8988T (cell line): Measurements from ENCODE around the gene CCDC141.

Experiments used
- DNase-seq: peaks from one replicate; pipeline ENCODE4 v3.0.0; 2011

Gene CCDC141

GRCh38 chr2:178976351-178976750 is 73.6 kb downstream of the CCDC141 start:
- no peak for DNase-seq

GRCh38 chr2:178962805-178963433 is 87.0 kb downstream of the CCDC141 start:
- DNase-seq: no peak

GRCh38 chr2:178962152-178962551 is 87.8 kb downstream of the CCDC141 start:
- no peak for DNase-seq

DNA sequence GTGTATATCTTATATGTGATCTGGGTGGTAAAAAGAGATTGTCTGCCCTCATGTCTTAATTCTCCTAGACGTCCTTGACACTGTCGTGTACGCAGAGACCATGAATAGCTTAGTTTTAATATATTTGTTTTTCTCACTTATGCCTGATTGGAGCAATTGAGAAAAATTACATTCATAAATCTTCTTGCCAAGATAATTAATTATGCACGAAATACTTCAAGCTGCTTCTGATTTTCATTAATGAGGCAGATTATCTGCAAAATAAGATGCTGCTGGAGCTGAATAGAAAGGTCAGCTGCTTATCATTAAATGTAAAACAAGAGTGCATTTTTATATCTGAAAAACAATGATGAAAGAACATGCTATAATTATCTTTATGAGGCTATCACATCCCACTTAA is 95.9 kb downstream of the CCDC141 start:
- no peak for DNase-seq

DNA sequence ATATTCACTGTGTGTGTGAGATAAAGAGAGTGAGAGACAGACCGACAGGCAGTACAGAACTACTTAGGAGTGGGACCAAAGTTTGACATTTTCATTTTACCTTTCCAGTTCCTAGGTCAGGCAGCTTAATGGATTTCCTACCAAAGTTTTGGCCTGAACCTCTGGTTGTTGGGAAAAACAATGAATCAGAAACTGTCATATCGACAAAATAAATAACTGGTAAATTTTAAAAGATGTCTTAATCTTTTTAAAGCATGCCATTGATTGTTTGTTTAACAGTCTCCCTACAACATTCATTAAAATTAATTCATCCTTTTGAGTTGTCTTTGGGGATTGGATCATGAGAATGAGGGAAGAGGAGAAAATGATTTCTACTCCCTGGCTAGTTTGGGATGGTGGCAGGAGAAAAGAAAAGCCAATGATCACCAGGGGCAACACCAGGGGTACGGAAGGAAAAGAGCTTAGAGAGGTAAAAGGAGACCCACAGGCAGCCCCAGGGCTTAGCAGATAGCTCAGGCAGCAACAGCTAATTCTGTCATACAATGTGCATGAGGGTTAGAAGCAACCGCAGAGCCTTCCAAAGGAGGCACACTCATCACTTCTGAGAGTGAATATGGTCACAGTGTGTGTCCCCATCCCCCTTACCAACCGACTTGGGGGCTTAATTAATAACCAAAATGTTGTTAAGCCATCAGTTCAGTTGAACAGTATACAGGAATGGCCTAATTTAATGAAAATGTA is 98.5 kb downstream of the CCDC141 start:
- no peak for DNase-seq

GRCh38 chr2:178949584-178949983 is 100.4 kb downstream of the CCDC141 start:
- DNase-seq: no peak

DNA sequence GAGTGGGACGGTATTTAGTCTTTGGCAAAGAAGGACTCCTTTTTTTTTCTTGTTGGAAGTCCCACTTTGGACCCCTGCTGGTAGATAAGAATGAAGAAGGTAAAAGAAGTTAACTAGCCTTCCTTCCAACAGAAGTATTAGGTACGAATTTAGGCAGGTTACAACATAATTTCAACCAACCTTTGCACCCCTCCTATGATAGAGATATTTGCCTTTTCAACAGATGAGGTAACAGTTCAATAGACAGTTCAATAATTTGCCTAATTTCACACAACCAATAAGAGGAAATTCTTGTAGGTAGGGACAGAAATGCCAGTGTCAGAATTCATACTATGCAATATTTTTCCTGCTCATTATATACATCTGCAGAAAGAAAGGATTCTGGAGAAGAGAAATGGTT is 100.8 kb downstream of the CCDC141 start:
- DNase-seq: no peak

- no peak for DNase-seq
Measured at GRCh38 chr2:178947006-178947405, 102.9 kb downstream of the CCDC141 start.

DNA sequence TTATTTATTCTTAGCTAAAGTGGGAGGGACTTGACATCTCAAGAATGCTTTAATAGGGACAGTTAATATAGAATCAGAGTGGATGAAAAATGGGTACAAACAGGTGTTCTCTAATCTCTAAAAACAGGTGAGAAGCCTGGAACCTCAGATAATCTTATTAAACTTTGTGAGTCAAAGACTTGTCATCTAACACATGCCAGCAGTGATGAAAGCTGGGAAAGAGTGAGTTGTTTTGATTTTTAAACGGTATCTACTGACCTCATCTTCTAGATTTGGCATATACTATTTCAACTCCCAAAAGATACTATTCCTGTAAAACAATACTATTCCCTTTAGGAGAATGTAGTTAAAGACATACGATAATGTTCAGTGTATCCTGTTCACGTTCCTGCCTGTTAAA is 103.4 kb downstream of the CCDC141 start:
- DNase-seq: no peak

GRCh38 chr2:178943745-178944144 is 106.2 kb downstream of the CCDC141 start:
- no peak for DNase-seq

DNA sequence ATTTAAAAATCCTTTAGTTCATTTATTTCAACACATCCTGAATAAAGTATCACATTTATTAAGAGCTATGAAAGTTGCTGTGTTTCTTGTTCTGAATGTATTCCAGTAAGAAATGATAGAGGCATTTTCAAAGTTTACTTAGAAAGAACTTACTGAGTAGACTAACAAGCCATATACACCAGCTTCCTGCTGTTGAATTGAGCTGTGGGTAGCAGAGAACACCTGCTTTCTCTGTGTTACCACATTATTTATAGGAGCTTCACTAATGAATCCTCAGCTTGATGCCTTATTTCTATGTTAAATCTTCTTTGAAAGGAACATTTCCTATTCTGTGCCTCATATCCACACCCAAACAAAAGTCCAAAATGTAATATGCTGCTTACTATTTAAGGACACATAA is 115.4 kb downstream of the CCDC141 start:
- DNase-seq: no peak

- DNase-seq: no peak
Measured at GRCh38 chr2:178933493-178933892, 116.4 kb downstream of the CCDC141 start.

DNA sequence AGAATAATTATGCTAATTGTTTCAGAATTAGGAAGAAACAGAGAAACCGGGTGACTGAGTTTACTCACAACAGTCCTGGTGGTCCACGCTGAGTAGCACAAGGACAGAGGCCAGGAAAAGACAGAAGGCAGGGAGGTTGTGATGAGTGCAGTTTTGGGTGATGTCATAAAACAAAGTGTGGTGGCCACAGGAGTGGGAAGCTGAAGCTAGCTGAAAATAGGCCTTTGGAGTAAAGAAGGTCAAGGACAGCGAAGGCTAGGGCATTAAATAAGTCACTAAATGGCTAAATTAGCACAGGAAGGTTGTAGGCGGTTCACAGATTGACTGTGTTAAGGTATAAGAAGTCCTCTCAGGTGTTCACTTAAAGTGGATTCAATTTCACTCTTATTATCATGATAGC is 121.9 kb downstream of the CCDC141 start:
- no peak for DNase-seq

GRCh38 chr2:178927173-178927572 is 122.8 kb downstream of the CCDC141 start:
- no peak for DNase-seq

DNA sequence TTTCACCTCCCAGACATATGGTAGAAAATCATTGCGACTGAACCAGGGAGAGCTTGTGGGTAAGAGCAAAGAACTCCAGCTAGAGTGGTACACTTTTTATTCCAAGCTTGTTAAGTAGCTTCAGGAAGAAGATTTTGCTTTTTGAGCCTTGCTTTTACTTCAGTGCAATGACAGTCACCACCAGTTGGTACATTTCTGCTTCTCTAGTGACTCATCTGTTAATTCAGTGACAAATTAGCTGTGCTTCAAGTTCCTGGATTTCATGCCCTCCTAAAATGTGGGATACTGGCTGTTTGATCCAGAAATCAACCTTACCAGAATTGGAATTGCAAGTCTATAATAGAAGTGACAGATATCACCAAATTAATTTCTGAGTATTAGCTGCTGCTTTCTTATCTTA is 125.1 kb downstream of the CCDC141 start:
- DNase-seq: no peak

DNA sequence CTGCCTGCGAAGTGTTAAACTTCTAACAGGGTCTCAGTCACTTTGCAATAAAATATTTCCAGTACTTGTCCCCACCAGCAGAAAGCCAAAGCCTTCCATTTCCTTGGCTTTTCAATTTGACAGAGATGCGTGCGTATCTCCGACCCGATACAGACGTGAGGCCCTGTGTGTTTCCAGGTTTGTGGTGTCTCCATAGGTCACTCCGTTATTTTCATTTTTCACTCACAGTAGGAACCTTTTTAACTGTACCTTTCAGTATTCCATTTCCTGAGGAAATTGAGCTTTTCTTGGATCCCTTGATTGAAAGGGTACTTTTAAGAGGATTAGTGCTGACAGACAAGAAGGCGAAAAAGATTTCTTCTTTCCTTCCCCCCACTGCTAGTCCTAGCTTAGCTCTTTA is 126.4 kb downstream of the CCDC141 start:
- no peak for DNase-seq

DNA sequence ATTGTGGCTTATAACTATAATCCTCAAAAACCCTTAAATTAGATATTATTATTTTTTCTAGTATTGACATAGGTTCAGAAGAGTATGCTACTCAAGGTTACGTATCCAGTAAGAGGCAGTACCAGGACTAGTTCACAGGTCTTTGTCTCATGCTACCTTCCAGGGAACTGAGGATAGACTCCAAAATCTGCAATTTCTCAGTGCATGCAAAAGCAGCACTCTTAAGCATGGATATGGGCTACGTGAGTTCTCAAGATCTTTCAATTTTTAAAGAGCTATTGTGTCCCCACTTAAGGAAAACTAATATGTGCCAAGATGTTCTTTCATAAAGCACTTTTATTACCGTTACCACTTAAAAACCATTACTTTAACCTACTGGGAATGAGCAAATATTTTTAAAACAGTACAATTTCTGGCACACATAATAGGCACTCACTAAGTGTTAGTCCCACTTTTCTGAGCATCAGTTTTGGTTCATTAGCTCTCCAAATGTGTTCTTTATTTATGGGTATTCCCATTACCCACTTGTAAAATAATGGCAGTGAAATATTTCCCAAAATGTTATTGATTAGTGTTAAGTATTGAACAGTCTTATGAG is 128.9 kb downstream of the CCDC141 start:
- no peak for DNase-seq

DNA sequence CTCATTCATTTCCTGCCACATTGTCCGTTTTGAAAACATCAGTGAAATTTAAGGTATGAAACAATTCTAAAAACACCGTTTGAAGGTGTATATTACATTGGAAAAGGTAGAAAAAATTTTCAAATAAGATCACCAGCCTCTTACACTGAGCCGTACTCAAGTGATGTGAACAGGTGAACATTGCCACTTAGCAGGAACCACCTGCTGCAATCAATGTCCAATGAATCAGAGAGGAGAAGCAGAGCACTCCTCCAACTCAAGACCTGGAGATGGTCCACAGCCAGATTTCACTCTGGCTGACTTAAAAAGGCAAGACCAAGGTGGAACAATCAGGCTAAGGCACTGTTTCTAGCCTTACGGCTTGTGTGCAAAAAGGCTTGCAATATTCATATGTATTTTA is 132.4 kb downstream of the CCDC141 start:
- no peak for DNase-seq

- DNase-seq: no peak
Measured at GRCh38 chr2:178915423-178916173, 134.3 kb downstream of the CCDC141 start.

GRCh38 chr2:178914259-178914849 is 135.6 kb downstream of the CCDC141 start:
- DNase-seq: no peak

- DNase-seq: no peak
Measured at GRCh38 chr2:178913049-178913441, 136.9 kb downstream of the CCDC141 start.

GRCh38 chr2:178912416-178913048 is 137.4 kb downstream of the CCDC141 start:
- no peak for DNase-seq

- no peak for DNase-seq
Measured at GRCh38 chr2:178911039-178911438, 138.9 kb downstream of the CCDC141 start.
